Spleen (tissue), 11 donors: ENCODE data around the gene PSMD12. TPM values are rescaled to one million over a fixed set of nuclear protein-coding genes. Genes with fewer than 3 reads are reported as not detected.
A peak's percentile ranks its signal among the peaks of the same experiment; 100 is the strongest.
"Not testable (repeated sequence)": the region's sequence is repeated elsewhere in the genome, so short reads cannot be mapped to it uniquely, and the experiment has no call there.

Experiments used
- DNase-seq: peaks from one replicate; pipeline ENCODE4 v3.0.0-alpha.2; 2020
- H3K27ac ChIP-seq, 8 donors: fragments of 200-600 bp; sonication (generic) in 7 of 8; 1 replicate in 4 of 8; 2 replicates in 4 of 8; pipeline versions ENCODE4 v1.5.0 to v1.8.0; 2016 to 2021; ENCODE audit warnings: inconsistent platforms in 4 of 8, mild to moderate bottlenecking in 4 of 8, moderate library complexity in 1 of 8
- H3K27me3 ChIP-seq, 7 donors: fragments of 200-600 bp; sonication (generic) in 6 of 7; replicated peaks in 1 of 7; 1 replicate in 4 of 7; 2 replicates in 3 of 7; pipeline versions ENCODE4 v1.5.0 to v1.8.0; 2016 to 2021; ENCODE audit warnings: inconsistent platforms in 3 of 7, mild to moderate bottlenecking in 1 of 7
- H3K36me3 ChIP-seq, 6 donors: fragments of 200-600 bp; sonication (generic) in 5 of 6; 1 replicate in 4 of 6; 2 replicates in 2 of 6; pipeline versions ENCODE4 v1.5.0 to v1.8.0; 2016 to 2021; ENCODE audit warnings: inconsistent platforms in 2 of 6
- H3K4me1 ChIP-seq, 6 donors: fragments of 200-600 bp; sonication (generic) in 5 of 6; 1 replicate in 3 of 6; 2 replicates in 3 of 6; pipeline versions ENCODE4 v1.5.0 to v1.8.0; 2016 to 2021; ENCODE audit warnings: inconsistent platforms in 3 of 6
- H3K4me3 ChIP-seq, 8 donors: fragments of 200-600 bp; sonication (generic) in 7 of 8; 1 replicate in 4 of 8; 2 replicates in 4 of 8; pipeline versions ENCODE4 v1.5.0 to v1.8.0; 2016 to 2021; ENCODE audit warnings: inconsistent platforms in 4 of 8, mild to moderate bottlenecking in 4 of 8, moderate library complexity in 2 of 8
- H3K9me3 ChIP-seq, 8 donors: fragments of 200-600 bp; sonication (generic) in 7 of 8; 1 replicate in 4 of 8; 2 replicates in 4 of 8; pipeline versions ENCODE4 v1.5.0 to v1.8.0; 2016 to 2021; ENCODE audit warnings: inconsistent platforms in 4 of 8
- CTCF ChIP-seq, 11 experiments: fragments of 200-600 bp in 7 of 11; fragments of 450-650 bp in 4 of 11; sonication (generic) in 4 of 11; IDR thresholded peaks in 8 of 11; conservative IDR thresholded peaks in 3 of 11; 1 replicate in 7 of 11; 2 replicates in 4 of 11; pipeline versions ENCODE4 v1.4.0 to v1.8.0; 2016 to 2021; ENCODE audit warnings: antibody characterized with exemption in 11 of 11, inconsistent platforms in 4 of 11, mild to moderate bottlenecking in 1 of 11
- POLR2A ChIP-seq, 3 donors: fragments of 450-650 bp; IDR thresholded peaks; one replicate each; pipeline ENCODE4 v1.5.1; 2017; ENCODE audit warnings: antibody characterized with exemption in 3 of 3, mild to moderate bottlenecking in 1 of 3
- POLR2AphosphoS5 ChIP-seq, 3 donors: sonication (generic); formaldehyde crosslinking; IDR thresholded peaks; one replicate each; pipeline ENCODE4 v1.5.1; 2017; ENCODE audit warnings: antibody characterized with exemption in 3 of 3
- WGBS, 5 donors: extraction: QIAGEN DNeasy Blood & Tissue Kit in 3 of 5; methylation state at CpG; one replicate each; pipeline versions ENCODE4 v1.1.5 to v1.1.7; 2013 to 2018; 5-methylcytosine and 5-hydroxymethylcytosine counted together
- intact Hi-C: fragments of 100-400 bp; cut with DNase I; formaldehyde crosslinking; loops from one replicate; pipeline ENCODE4 v1.15.0; 2023; ENCODE audit warnings: low total_unique reads
- polyA plus RNA-seq, 3 donors: library from polyadenylated mRNA; stranded (reverse); fragments of 200-250 nt; gene quantifications; one replicate each; pipeline ENCODE4 v1.2.1, GENCODE V29; 2013
- total RNA-seq, 7 donors: library from RNA; depleted of rRNA in 3 of 7; stranded (reverse); fragments of >200 nt in 3 of 7; fragmentation: NEBNext Ultra II Directional in 4 of 7; extraction: Animal tissue kit (Norgen Biotek cat#: 25700) in 4 of 7; gene quantifications; one replicate each; pipeline versions ENCODE4 v1.1.0 to v1.2.1, GENCODE V29; 2016 to 2021
- donor health status: healthy with polysubstance abuse.
- donor health status: DM: no; HTN: no; CAD: no; lungs with moderate emphysema.
- donor health status: DM: no; HTN: no; CAD: no.
- donor health status: Bipolar disorder and iron deficiency.
- donor health status: healthy.
- donor health status: DM: no; HTN: no; CAD: no.
- donor health status: DM: yes; HTN: yes; CAD: no.

Gene PSMD12
- total and polyA plus RNA-seq, 10 donors = 13.8 to 46.4 (median 28.9) TPM

GRCh38 chr17:67388986-67389385, 22.6 kb upstream of the PSMD12 start:
- no peak for DNase-seq
- no peak for TF ChIP-seq CTCF (IDR thresholded peaks at IDR 0.05 in 8 of 11, conservative IDR thresholded peaks at IDR 0.05 in 3 of 11)
- no peak for TF ChIP-seq POLR2AphosphoS5 (IDR thresholded peaks at IDR 0.05)
- no peak for TF ChIP-seq POLR2A (IDR thresholded peaks at IDR 0.05)
- Histone ChIP-seq H3K4me1 (peaks cover 0 to 81% (median 17%) of the 10 kb centered on the region in 6 donors), H3K27ac (peak overlapping the region in 3 of 8 donors; percentile 74 to 82 (median 74)), H3K9me3 (peaks cover 0 to 5% (median 0%) of the 10 kb centered on the region in 8 donors), H3K4me3 (no peak overlapping the region), H3K36me3 (no peaks in the 10 kb centered on the region), H3K27me3 (no peaks in the 10 kb centered on the region)
- 89 to 93% (median 93%) methylated on average over 4 of the region's 4 CpGs for WGBS, 5 donors
- intact Hi-C loops = no loop called here

- intact Hi-C loops, H3K36me3 ChIP-seq, H3K9me3 ChIP-seq, H3K4me3 ChIP-seq, DNase-seq, H3K27me3 ChIP-seq: not testable (repeated sequence)
- 93 to 97% (median 96%) methylated on average over 10 of the region's 10 CpGs for WGBS, 5 donors
- Histone ChIP-seq H3K4me1 (peaks cover 0 to 83% (median 17%) of the 10 kb centered on the region in 6 donors), H3K27ac (peak overlapping the region in 3 of 8 donors; percentile 74 to 82 (median 74))
Observed at GRCh38 chr17:67388536-67388935, 22.2 kb upstream of the PSMD12 start.

GRCh38 chr17:67386965-67387551, 20.7 kb upstream of the PSMD12 start:
- Histone ChIP-seq H3K4me3 (no peak overlapping the region), H3K27ac (peak overlapping the region in 4 of 8 donors; percentile 0 to 36 (median 10)), H3K27me3 (no peaks in the 10 kb centered on the region), H3K4me1 (peaks cover 0 to 82% (median 14%) of the 10 kb centered on the region in 6 donors), H3K36me3 (peaks cover 0 to 12% (median 0%) of the 10 kb centered on the region in 6 donors), H3K9me3 (peaks cover 0 to 5% (median 0%) of the 10 kb centered on the region in 8 donors)
- intact Hi-C loops = no loop called here
- peak in 8 of 11 experiments; percentile 34 to 72 (median 56) for TF ChIP-seq CTCF (IDR thresholded peaks at IDR 0.05 in 8 of 11, conservative IDR thresholded peaks at IDR 0.05 in 3 of 11)
- TF ChIP-seq POLR2AphosphoS5 (IDR thresholded peaks at IDR 0.05) = no peak
- DNase-seq = peak; percentile 82
- 72 to 76% (median 74%) methylated on average over 16 of the region's 16 CpGs for WGBS, 5 donors

DNA sequence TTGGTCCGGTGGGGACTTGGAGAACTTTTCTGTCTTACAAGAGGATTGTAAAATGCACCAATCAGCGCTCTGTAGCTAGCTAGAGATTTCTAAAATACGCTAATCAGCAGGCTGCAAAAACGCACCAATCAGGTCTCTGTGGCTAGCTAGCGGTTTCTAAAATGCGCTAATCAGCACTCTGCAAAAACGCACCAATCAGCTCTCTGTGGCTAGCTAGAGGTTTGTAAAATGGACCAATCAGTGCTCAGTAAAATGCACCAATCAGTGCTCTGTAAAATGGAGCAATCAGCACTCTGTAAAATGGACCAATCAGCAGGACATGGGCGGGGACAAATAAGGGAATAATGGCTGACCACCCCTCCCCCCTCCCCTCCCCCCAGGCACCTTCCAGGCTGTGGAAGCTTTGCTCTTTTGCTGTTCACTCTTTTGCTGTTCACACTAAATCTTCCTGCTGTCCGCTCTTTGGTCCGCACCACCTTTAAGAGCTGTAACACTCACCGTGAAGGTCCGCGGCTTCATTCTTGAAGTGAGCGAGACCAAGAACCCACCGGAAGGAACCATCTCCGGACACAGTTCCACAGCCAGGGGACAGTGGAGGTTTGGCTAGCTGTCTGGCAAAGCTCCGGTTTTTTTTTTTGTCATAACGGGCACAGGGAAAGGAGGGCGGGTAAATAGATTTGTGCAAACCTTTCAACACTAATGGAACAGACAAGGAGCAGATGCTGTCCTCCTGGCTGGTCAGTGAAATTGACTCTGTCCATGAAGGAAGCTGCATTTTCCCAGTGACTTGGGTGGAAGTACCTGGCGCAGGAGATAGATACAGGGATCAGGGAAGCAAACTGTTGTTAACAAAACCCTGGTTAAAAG, 19.0 kb upstream of the PSMD12 start:
- intact Hi-C loops = no loop called here
- Histone ChIP-seq H3K9me3 (peaks cover 0 to 5% (median 0%) of the 10 kb centered on the region in 8 donors), H3K27me3 (no peaks in the 10 kb centered on the region), H3K36me3 (peaks cover 0 to 12% (median 0%) of the 10 kb centered on the region in 6 donors), H3K4me1 (peaks cover 0 to 79% (median 9%) of the 10 kb centered on the region in 6 donors), H3K4me3 (no peak overlapping the region), H3K27ac (no peak overlapping the region)
- 95 to 97% (median 95%) methylated on average over 20 of the region's 20 CpGs for WGBS, 5 donors
- TF ChIP-seq CTCF (IDR thresholded peaks at IDR 0.05 in 8 of 11, conservative IDR thresholded peaks at IDR 0.05 in 3 of 11) = no peak
- no peak for TF ChIP-seq POLR2AphosphoS5 (IDR thresholded peaks at IDR 0.05)
- no peak for TF ChIP-seq POLR2A (IDR thresholded peaks at IDR 0.05)
- DNase-seq = no peak
